CD8-positive, alpha-beta memory T cell (primary cell): ENCODE data around the gene METTL25. TPM values are rescaled to one million over a fixed set of nuclear protein-coding genes. Genes with fewer than 3 reads are reported as not detected.

Source experiments
- CTCF ChIA-PET: fragments of 350-600 bp; sonication (Branson Sonifier 250); formaldehyde crosslinking; loops from one replicate; lab custom pipeline; 2021; ENCODE audit warnings: antibody characterized with exemption; lab: Charles Lee
- POLR2A ChIA-PET: fragments of 350-600 bp; sonication (Branson Sonifier 250); formaldehyde crosslinking; loops from one replicate; lab custom pipeline; 2021; ENCODE audit warnings: antibody characterized with exemption; lab: Charles Lee
- DNase-seq, 5 donors: peaks; one replicate each; pipeline versions ENCODE4 v3.0.0 to v3.0.0-alpha.2; 2020 to 2022; ENCODE audit warnings: mixed read lengths in 1 of 5
- H3K27ac ChIP-seq: one replicate; pipeline ENCODE4 v1.7.0; 2013; ENCODE audit warnings: low read depth, mild to moderate bottlenecking, low read length, moderate library complexity
- H3K27me3 ChIP-seq: 2 replicates; pipeline ENCODE4 v1.7.0; 2013; ENCODE audit warnings: low read length, mild to moderate bottlenecking; ENCODE audit not compliant: insufficient read depth, poor library complexity, severe bottlenecking
- H3K36me3 ChIP-seq: 2 replicates; pipeline ENCODE4 v1.7.0; 2013; ENCODE audit warnings: mild to moderate bottlenecking, low read length, moderate library complexity; ENCODE audit not compliant: insufficient read depth
- H3K4me1 ChIP-seq: 2 replicates; pipeline ENCODE4 v1.7.0; 2013; ENCODE audit warnings: mild to moderate bottlenecking, low read length, moderate library complexity; ENCODE audit not compliant: insufficient read depth
- H3K4me3 ChIP-seq: 2 replicates; pipeline ENCODE4 v1.7.0; 2013; ENCODE audit warnings: mild to moderate bottlenecking, low read length
- H3K9me3 ChIP-seq: 2 replicates; pipeline ENCODE4 v1.7.0; 2013; ENCODE audit warnings: mild to moderate bottlenecking, low read length
- H3K27ac Mint-ChIP-seq, 8 donors: one replicate each; pipeline ENCODE4 v1.8.0; 2020 to 2021; ENCODE audit warnings: mixed read lengths in 8 of 8, mild to moderate bottlenecking in 6 of 8, inconsistent platforms in 3 of 8, moderate library complexity in 3 of 8
- H3K27me3 Mint-ChIP-seq, 2 donors: one replicate each; pipeline ENCODE4 v1.8.0; 2020 to 2021; ENCODE audit warnings: mixed read lengths in 2 of 2, mild to moderate bottlenecking in 1 of 2, moderate library complexity in 1 of 2
- H3K36me3 Mint-ChIP-seq, 3 donors: one replicate each; pipeline ENCODE4 v1.8.0; 2020 to 2021; ENCODE audit warnings: mixed read lengths in 3 of 3, inconsistent platforms in 1 of 3, mild to moderate bottlenecking in 1 of 3
- H3K4me1 Mint-ChIP-seq, 3 donors: one replicate each; pipeline ENCODE4 v1.8.0; 2020 to 2021; ENCODE audit warnings: mixed read lengths in 3 of 3, inconsistent platforms in 1 of 3, mild to moderate bottlenecking in 1 of 3
- H3K4me3 Mint-ChIP-seq, 7 donors: one replicate each; pipeline ENCODE4 v1.8.0; 2020 to 2021; ENCODE audit warnings: mixed read lengths in 7 of 7, mild to moderate bottlenecking in 6 of 7, moderate library complexity in 4 of 7, inconsistent platforms in 2 of 7
- H3K9me3 Mint-ChIP-seq, 5 donors: one replicate each; pipeline ENCODE4 v1.8.0; 2020 to 2022; ENCODE audit warnings: mixed read lengths in 5 of 5, mild to moderate bottlenecking in 3 of 5, moderate library complexity in 2 of 5, inconsistent platforms in 1 of 5
- polyA plus RNA-seq: library from polyadenylated mRNA; unstranded; fragments of 300-500 nt; fragmentation: Illumina TruSeq; gene quantifications from one replicate; pipeline ENCODE4 v1.2.3, GENCODE V29; 2021
- total RNA-seq, 2 experiments: library from RNA; stranded (reverse); gene quantifications; one replicate each; pipeline ENCODE4 v1.2.3, GENCODE V29; 2021

The METTL25 gene
- total and polyA plus RNA-seq, 3 experiments from 2014 or later: 7.4 to 11.0 (median 8.4) TPM

DNA sequence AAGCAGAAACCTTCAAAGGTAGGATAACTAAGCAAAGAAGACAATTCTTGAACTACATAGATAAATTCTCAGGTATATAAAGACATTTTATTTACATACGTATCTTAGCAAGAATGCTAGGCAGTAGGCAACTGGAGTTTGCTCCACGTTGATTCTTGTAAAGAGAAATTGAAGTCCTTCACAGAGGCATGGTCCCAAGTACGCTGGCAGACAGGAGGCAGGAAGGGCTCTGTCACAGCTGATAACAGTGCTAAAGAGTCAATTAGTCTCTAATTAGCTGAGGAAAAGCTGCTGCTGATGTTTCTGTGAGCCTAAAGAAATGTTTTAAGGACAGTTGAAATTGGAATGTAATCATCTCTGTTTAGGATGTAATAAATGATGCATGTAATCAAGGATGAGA lies 146.8 kb downstream of the METTL25 start:
- H3K27me3 ChIP-seq: no peaks in the 10 kb centered on the region
- no peaks in the 10 kb centered on the region for H3K4me1 ChIP-seq
- no peaks in the 10 kb centered on the region for H3K9me3 ChIP-seq
- POLR2A ChIA-PET: no interaction called here
- H3K36me3 ChIP-seq: no peaks in the 10 kb centered on the region
- H3K27ac Mint-ChIP-seq: no peak overlapping the region
- H3K36me3 Mint-ChIP-seq: no peaks in the 10 kb centered on the region
- no peaks in the 10 kb centered on the region for H3K4me1 Mint-ChIP-seq
- H3K4me3 Mint-ChIP-seq: no peak overlapping the region
- DNase-seq: no peak
- H3K9me3 Mint-ChIP-seq: no peaks in the 10 kb centered on the region
- H3K4me3 ChIP-seq: no peak overlapping the region
- no peak overlapping the region for H3K27ac ChIP-seq
- H3K27me3 Mint-ChIP-seq: peaks cover 0 to 5% of the 10 kb centered on the region in 2 donors
- CTCF ChIA-PET: no interaction called here

DNA sequence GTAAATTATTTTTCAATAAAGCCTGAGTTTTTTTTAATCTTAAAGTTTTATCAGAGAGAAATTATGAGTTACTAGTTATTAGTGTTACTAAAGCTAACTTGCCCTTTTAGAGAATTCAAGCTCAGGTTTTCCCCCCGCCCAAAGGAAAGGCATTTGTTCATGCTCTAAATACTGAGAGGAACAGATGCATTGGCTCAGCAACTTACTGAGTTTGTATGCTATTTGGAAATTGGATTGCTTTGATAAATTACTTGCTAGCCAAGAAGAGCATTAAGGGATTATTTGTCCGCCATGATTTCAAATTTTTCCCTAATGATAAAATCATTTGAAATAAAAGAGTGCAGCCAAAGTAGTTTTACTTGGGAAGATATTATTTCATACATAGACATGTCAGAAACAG lies 149.4 kb downstream of the METTL25 start:
- H3K27me3 ChIP-seq: no peaks in the 10 kb centered on the region
- ChIA-PET POLR2A (no interaction called here), CTCF (no interaction called here)
- H3K9me3 Mint-ChIP-seq: no peaks in the 10 kb centered on the region
- H3K27ac ChIP-seq: no peak overlapping the region
- H3K9me3 ChIP-seq: no peaks in the 10 kb centered on the region
- H3K4me1 Mint-ChIP-seq: no peaks in the 10 kb centered on the region
- H3K36me3 Mint-ChIP-seq: no peaks in the 10 kb centered on the region
- H3K27ac Mint-ChIP-seq: no peak overlapping the region
- no peaks in the 10 kb centered on the region for H3K4me1 ChIP-seq
- peaks cover 0 to 5% of the 10 kb centered on the region in 2 donors for H3K27me3 Mint-ChIP-seq
- DNase-seq: no peak
- no peak overlapping the region for H3K4me3 ChIP-seq
- no peak overlapping the region for H3K4me3 Mint-ChIP-seq
- H3K36me3 ChIP-seq: no peaks in the 10 kb centered on the region

DNA sequence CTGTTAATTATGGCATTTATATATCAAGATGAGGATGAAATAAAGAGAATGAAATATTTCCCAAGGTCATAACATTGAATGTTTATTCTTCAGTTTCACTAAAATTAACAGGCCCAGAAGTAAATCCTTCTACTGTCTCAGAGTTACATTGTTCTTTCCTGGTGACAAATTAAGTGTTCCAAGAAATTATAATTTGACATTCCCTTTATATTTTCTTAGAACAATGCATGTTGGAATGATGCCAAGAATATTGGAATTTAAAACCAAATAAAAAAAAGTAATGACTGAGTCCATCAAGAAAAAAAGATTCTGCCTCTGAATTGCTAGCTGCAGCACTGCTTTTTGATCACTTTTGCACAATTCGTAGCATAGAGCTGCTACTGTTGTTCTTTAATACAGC lies 152.1 kb downstream of the METTL25 start:
- Histone ChIP-seq H3K36me3 (no peaks in the 10 kb centered on the region), H3K27ac (no peak overlapping the region), H3K27me3 (no peaks in the 10 kb centered on the region), H3K4me3 (no peak overlapping the region), H3K9me3 (no peaks in the 10 kb centered on the region), H3K4me1 (no peaks in the 10 kb centered on the region)
- DNase-seq: no peak
- H3K4me3 Mint-ChIP-seq: no peak overlapping the region
- ChIA-PET POLR2A (no interaction called here), CTCF (no interaction called here)
- H3K27ac Mint-ChIP-seq: no peak overlapping the region
- no peaks in the 10 kb centered on the region for H3K27me3 Mint-ChIP-seq
- no peaks in the 10 kb centered on the region for H3K4me1 Mint-ChIP-seq
- H3K9me3 Mint-ChIP-seq: no peaks in the 10 kb centered on the region
- H3K36me3 Mint-ChIP-seq: no peaks in the 10 kb centered on the region

DNA sequence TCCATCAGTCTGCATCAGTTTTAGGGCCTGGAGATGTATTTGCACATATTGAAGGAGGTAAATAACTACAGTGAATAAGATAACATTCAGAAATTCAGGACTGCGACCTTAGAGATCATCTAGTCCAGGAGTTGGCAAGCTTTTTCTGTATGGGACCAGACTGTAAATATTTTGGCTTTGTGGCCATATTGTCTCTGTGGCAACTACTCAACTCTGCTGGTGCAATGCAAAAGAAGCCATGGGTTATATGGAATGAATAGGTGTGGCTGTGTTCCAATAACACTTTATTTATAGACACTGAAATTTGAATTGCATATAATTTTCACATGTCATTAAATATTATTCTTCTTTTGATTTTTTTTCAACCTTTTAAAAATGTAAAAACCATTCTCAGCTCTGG lies 156.6 kb downstream of the METTL25 start:
- no peaks in the 10 kb centered on the region for H3K9me3 ChIP-seq
- peaks cover 0 to 3% of the 10 kb centered on the region in 2 donors for H3K27me3 Mint-ChIP-seq
- no peaks in the 10 kb centered on the region for H3K36me3 Mint-ChIP-seq
- H3K9me3 Mint-ChIP-seq: no peaks in the 10 kb centered on the region
- no peaks in the 10 kb centered on the region for H3K36me3 ChIP-seq
- H3K27ac Mint-ChIP-seq: no peak overlapping the region
- no peak overlapping the region for H3K4me3 ChIP-seq
- CTCF ChIA-PET: no interaction called here
- POLR2A ChIA-PET: no interaction called here
- H3K4me1 Mint-ChIP-seq: no peaks in the 10 kb centered on the region
- no peak for DNase-seq
- H3K27ac ChIP-seq: no peak overlapping the region
- H3K4me3 Mint-ChIP-seq: no peak overlapping the region
- H3K4me1 ChIP-seq: no peaks in the 10 kb centered on the region
- H3K27me3 ChIP-seq: no peaks in the 10 kb centered on the region

DNA sequence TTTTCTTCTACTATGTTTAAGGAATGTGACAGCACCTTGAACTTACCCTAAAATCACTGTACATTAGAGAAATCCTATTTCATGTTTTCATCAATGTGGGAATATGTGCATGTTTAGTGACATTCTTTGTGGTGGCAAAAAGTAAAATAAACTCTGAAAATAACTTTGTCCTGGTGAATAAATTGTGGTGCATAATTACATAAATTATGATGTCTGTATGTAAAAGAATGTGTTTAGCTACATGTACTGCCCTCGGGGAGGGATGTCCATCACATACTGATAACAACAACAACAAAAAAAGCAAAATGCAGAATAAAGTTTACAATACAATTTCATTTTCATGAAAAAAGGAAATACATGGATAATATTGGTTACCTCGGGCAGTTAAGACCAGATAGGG lies 157.3 kb downstream of the METTL25 start:
- Mint-ChIP-seq H3K36me3 (no peaks in the 10 kb centered on the region), H3K27ac (no peak overlapping the region), H3K4me1 (no peaks in the 10 kb centered on the region), H3K4me3 (no peak overlapping the region), H3K27me3 (peaks cover 0 to 5% of the 10 kb centered on the region in 2 donors), H3K9me3 (no peaks in the 10 kb centered on the region)
- H3K27ac ChIP-seq: no peak overlapping the region
- no peak overlapping the region for H3K4me3 ChIP-seq
- H3K27me3 ChIP-seq: no peaks in the 10 kb centered on the region
- H3K36me3 ChIP-seq: no peaks in the 10 kb centered on the region
- no peaks in the 10 kb centered on the region for H3K9me3 ChIP-seq
- ChIA-PET POLR2A (no interaction called here), CTCF (no interaction called here)
- no peaks in the 10 kb centered on the region for H3K4me1 ChIP-seq
- no peak for DNase-seq

DNA sequence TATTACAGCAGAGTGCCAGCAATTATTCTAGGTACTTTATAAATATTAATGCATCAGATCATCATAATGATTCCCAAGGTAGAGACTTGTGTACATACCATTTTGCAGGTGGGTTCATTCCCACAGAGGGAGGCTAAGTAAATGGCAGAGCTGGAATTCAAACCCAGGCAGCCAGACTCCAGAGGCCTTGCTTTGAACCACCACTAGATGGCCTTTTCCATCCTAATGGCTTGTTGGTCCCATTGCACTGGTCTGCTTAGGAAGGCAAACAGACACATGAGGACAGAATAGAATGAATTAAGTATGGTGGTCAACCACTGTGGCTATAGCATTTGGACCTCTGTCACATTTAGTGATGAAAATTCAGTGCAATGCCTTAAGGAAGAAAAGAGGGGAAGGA lies 158.7 kb downstream of the METTL25 start:
- Mint-ChIP-seq H3K36me3 (no peaks in the 10 kb centered on the region), H3K27ac (no peak overlapping the region), H3K9me3 (no peaks in the 10 kb centered on the region), H3K4me1 (no peaks in the 10 kb centered on the region), H3K4me3 (no peak overlapping the region), H3K27me3 (peaks cover 0 to 5% of the 10 kb centered on the region in 2 donors)
- Histone ChIP-seq H3K27me3 (no peaks in the 10 kb centered on the region), H3K4me1 (no peaks in the 10 kb centered on the region), H3K9me3 (no peaks in the 10 kb centered on the region), H3K36me3 (no peaks in the 10 kb centered on the region), H3K27ac (no peak overlapping the region), H3K4me3 (no peak overlapping the region)
- ChIA-PET POLR2A (no interaction called here), CTCF (no interaction called here)
- DNase-seq: no peak

DNA sequence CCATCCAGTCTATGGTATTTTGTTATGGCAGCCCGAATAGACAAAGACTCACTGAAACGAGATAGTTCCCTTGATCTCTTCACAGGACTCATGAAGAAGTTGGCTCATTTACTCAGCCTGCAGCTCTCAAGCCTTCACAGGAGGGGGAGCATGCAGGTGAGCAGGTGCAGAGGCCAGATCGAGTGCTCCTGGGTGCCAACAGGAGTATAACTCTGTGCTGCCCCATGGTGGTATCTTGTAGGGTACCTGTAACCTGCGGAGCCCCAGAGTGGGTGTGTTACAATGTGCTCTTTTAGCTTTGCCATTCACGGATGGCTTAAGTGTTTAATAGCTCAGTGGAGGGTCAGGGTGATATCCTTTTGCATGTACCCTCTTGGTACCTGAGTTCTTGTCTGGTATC lies 159.5 kb downstream of the METTL25 start:
- no peak overlapping the region for H3K27ac ChIP-seq
- no peaks in the 10 kb centered on the region for H3K9me3 Mint-ChIP-seq
- H3K36me3 ChIP-seq: no peaks in the 10 kb centered on the region
- DNase-seq: no peak
- H3K9me3 ChIP-seq: no peaks in the 10 kb centered on the region
- no peak overlapping the region for H3K4me3 ChIP-seq
- H3K27me3 ChIP-seq: no peaks in the 10 kb centered on the region
- ChIA-PET POLR2A (no interaction called here), CTCF (no interaction called here)
- H3K36me3 Mint-ChIP-seq: no peaks in the 10 kb centered on the region
- no peak overlapping the region for H3K4me3 Mint-ChIP-seq
- no peaks in the 10 kb centered on the region for H3K4me1 ChIP-seq
- no peaks in the 10 kb centered on the region for H3K4me1 Mint-ChIP-seq
- H3K27me3 Mint-ChIP-seq: peaks cover 0 to 5% of the 10 kb centered on the region in 2 donors
- H3K27ac Mint-ChIP-seq: no peak overlapping the region

DNA sequence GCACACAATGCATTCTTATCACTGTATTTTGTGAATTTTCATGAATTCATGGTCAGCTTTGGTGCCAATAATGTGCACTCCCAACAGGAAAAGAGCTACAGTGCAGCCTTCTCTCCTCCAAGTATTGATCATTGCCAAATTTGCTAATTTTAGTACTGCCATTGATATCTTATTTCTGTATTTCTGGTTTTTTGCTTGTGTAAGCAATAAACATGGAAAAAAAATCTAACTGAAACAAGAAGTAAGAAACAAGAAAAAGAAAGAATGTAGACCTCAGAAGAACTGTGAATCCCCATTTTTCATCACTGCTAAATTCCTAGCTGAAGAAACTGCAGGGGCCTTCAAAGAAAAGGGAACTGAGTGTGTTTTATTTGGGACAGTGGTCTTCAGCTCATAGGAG lies 161.2 kb downstream of the METTL25 start:
- H3K4me1 ChIP-seq: no peaks in the 10 kb centered on the region
- H3K27ac ChIP-seq: no peak overlapping the region
- H3K4me3 Mint-ChIP-seq: no peak overlapping the region
- H3K4me3 ChIP-seq: no peak overlapping the region
- CTCF ChIA-PET: no interaction called here
- H3K27me3 Mint-ChIP-seq: peaks cover 0 to 7% of the 10 kb centered on the region in 2 donors
- no peak overlapping the region for H3K27ac Mint-ChIP-seq
- H3K9me3 ChIP-seq: no peaks in the 10 kb centered on the region
- H3K36me3 Mint-ChIP-seq: no peaks in the 10 kb centered on the region
- no peaks in the 10 kb centered on the region for H3K27me3 ChIP-seq
- no peaks in the 10 kb centered on the region for H3K36me3 ChIP-seq
- DNase-seq: no peak
- no peaks in the 10 kb centered on the region for H3K4me1 Mint-ChIP-seq
- no peaks in the 10 kb centered on the region for H3K9me3 Mint-ChIP-seq
- POLR2A ChIA-PET: no interaction called here

DNA sequence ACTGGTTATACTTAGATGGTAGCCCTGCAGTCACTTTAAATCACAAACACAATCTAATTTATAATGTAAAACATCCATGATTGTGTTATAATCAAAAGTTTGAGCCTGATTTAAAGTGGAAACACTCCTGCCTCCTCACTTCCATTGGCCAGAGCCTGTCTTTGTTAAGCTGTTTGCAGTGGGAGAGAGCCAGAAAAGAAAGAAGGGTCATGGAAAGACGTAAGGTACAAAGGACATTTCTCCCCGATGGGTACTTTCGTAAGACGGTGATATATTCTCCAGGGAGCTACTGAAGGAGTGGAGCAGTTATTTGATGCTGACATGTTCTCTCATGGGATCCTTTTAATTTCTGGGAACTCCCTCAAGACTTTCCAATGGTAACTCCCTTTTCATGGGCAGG lies 164.0 kb downstream of the METTL25 start:
- Mint-ChIP-seq H3K9me3 (no peaks in the 10 kb centered on the region), H3K27ac (no peak overlapping the region)
- CTCF ChIA-PET: no interaction called here

More for the DNA sequence above, 164.0 kb downstream of the METTL25 start:
- Histone ChIP-seq H3K27me3 (peaks cover 5% of the 10 kb centered on the region), H3K27ac (no peak overlapping the region), H3K4me3 (no peak overlapping the region), H3K4me1 (no peaks in the 10 kb centered on the region), H3K9me3 (no peaks in the 10 kb centered on the region), H3K36me3 (no peaks in the 10 kb centered on the region)
- POLR2A ChIA-PET: no interaction called here
- Mint-ChIP-seq H3K27me3 (peaks cover 0 to 7% of the 10 kb centered on the region in 2 donors), H3K4me1 (no peaks in the 10 kb centered on the region), H3K36me3 (no peaks in the 10 kb centered on the region), H3K4me3 (no peak overlapping the region)
- no peak for DNase-seq
